Measurements from ENCODE around the gene FRMD4A.

- TF ChIP-seq POLR2A (IDR thresholded peaks at IDR 0.05): no peak
- TF ChIP-seq CTCF (IDR thresholded peaks at IDR 0.05): no peak
These were observed 341.1 kb downstream of the FRMD4A start for GRCh38 chr10:13989616-13990015.

Data from heart left ventricle (tissue), 13 donors.